Stimulated activated CD8-positive, alpha-beta memory T cell treated with anti-CD3 and anti-CD28 coated beads, Interleukin-7, amount 100 ng/mL, for 1 hour (primary cell): ENCODE data around the gene RARA.

ENCODE experiments used
- DNase-seq, 2 donors: peaks; one replicate each; pipeline ENCODE4 v3.0.0-alpha.2; 2020; ENCODE audit warnings: low read depth in 2 of 2

RARA gene

GRCh38 chr17:40315678-40316570, 6.9 kb downstream of the RARA start:
- DNase-seq: no peak

- DNase-seq: no peak
Observed at GRCh38 chr17:40316571-40317344, 7.8 kb downstream of the RARA start.

- no peak for DNase-seq
Observed at GRCh38 chr17:40317345-40317873, 8.4 kb downstream of the RARA start.

- peak; percentile 79 to 82 for DNase-seq
Observed at GRCh38 chr17:40317880-40318829, 9.2 kb downstream of the RARA start.

GRCh38 chr17:40318830-40319391, 9.9 kb downstream of the RARA start:
- no peak for DNase-seq

GRCh38 chr17:40319651-40320540, 10.9 kb downstream of the RARA start:
- peak; percentile 65 to 71 for DNase-seq

GRCh38 chr17:40320756-40321523, 12.0 kb downstream of the RARA start:
- peak in 1 of 2 donors; percentile 48 for DNase-seq

GRCh38 chr17:40321524-40321929, 12.5 kb downstream of the RARA start:
- DNase-seq: no peak

GRCh38 chr17:40321961-40322357, 13.0 kb downstream of the RARA start:
- DNase-seq: no peak

GRCh38 chr17:40322358-40323315, 13.7 kb downstream of the RARA start:
- DNase-seq: peak; percentile 75 to 79

GRCh38 chr17:40323391-40324381, 14.7 kb downstream of the RARA start:
- DNase-seq: peak; percentile 44 to 50

- no peak for DNase-seq
Observed at GRCh38 chr17:40325156-40326013, 16.4 kb downstream of the RARA start.

- DNase-seq: no peak
Observed at GRCh38 chr17:40326014-40326831, 17.2 kb downstream of the RARA start.

GRCh38 chr17:40326832-40327199, 17.8 kb downstream of the RARA start:
- DNase-seq: no peak

GRCh38 chr17:40327244-40327729, 18.3 kb downstream of the RARA start:
- DNase-seq: no peak
